Activated CD4-positive, alpha-beta T cell treated with anti-CD3 and anti-CD28 coated beads, Interleukin-2, amount 50 U/mL, for 48 hours (primary cell): Measurements from ENCODE around the gene OTOP3.
A peak's percentile ranks its signal among the peaks of the same experiment; 100 is the strongest.

Experiments used
- DNase-seq, 2 experiments: peaks; one replicate each; pipeline ENCODE4 v3.0.0-alpha.2; 2020

The OTOP3 gene

GRCh38 chr17:74943808-74944522 lies 8.3 kb downstream of the OTOP3 start:
- no peak for DNase-seq

GRCh38 chr17:74945543-74945942 lies 9.8 kb downstream of the OTOP3 start:
- no peak for DNase-seq

GRCh38 chr17:74946641-74947040 lies 10.9 kb downstream of the OTOP3 start:
- no peak for DNase-seq

GRCh38 chr17:74947041-74947754 lies 11.5 kb downstream of the OTOP3 start:
- DNase-seq = no peak

- DNase-seq = no peak
Observed at GRCh38 chr17:74949455-74950115, 13.9 kb downstream of the OTOP3 start.

- no peak for DNase-seq
Observed at GRCh38 chr17:74950207-74950606, 14.5 kb downstream of the OTOP3 start.

- DNase-seq = no peak
Observed at GRCh38 chr17:74951065-74951464, 15.4 kb downstream of the OTOP3 start.

- DNase-seq = no peak
Observed at GRCh38 chr17:74951680-74952421, 16.2 kb downstream of the OTOP3 start.

GRCh38 chr17:74952431-74953133 lies 16.9 kb downstream of the OTOP3 start:
- DNase-seq = no peak

GRCh38 chr17:74953134-74953687 lies 17.5 kb downstream of the OTOP3 start:
- no peak for DNase-seq

GRCh38 chr17:74954115-74954514 lies 18.4 kb downstream of the OTOP3 start:
- DNase-seq = no peak

- no peak for DNase-seq
Observed at GRCh38 chr17:74954665-74955421, 19.1 kb downstream of the OTOP3 start.

- no peak for DNase-seq
Observed at GRCh38 chr17:74956093-74956492, 20.4 kb downstream of the OTOP3 start.

GRCh38 chr17:74957935-74958740 lies 22.4 kb downstream of the OTOP3 start:
- DNase-seq = peak; percentile 88 to 89

- DNase-seq = no peak
Observed at GRCh38 chr17:74959826-74960515, 24.3 kb downstream of the OTOP3 start.

GRCh38 chr17:74960570-74961342 lies 25.1 kb downstream of the OTOP3 start:
- peak; percentile 56 to 63 for DNase-seq

- DNase-seq = peak; percentile 91 to 92
Observed at GRCh38 chr17:74961657-74962350, 26.1 kb downstream of the OTOP3 start.

GRCh38 chr17:74962622-74963394 lies 27.1 kb downstream of the OTOP3 start:
- no peak for DNase-seq
